Activated gamma-delta T cell (primary cell): Measurements from ENCODE around the gene VWA3A.
"Not testable (repeated sequence)": the region's sequence is repeated elsewhere in the genome, so short reads cannot be mapped to it uniquely, and the experiment has no call there.

Experiments
- DNase-seq: peaks from one replicate; lab custom pipeline; 2025; lab: John Stamatoyannopoulos, UW

VWA3A gene

DNA sequence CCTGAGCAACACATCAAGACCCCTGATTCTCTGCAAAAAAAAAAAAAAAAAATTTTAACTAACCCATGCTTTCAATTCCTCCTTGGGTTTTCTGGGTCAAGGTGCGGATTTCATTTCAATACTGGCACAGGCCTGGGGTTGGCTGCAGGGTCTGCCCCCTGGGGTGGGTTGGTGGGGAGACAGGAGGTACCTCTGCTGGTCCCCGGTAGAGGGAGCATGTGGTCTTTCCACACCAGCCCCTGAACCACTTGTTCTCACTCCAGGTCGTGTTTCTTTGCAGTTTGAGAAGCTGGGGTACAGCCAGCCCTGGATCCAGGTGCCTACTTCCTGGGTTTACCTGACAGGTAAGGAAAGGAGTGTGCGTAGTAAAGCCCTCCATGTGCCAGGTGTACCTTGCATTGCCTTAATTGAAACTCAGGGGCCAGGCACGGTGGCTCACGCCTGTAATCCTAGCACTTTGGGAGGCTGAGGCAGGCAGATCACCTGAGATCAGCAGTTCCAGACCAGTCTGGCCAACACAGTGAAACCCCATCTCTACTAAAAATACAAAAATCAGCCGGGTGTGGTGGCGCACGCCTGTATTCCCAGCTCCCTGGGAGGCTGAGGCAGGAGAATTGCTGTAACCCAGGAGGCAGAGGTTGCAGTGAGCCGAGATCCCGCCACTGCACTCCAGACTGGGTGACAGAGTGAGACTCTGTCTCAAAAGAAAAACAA is 91.7 kb downstream of the VWA3A start:
- no peak for DNase-seq

DNA sequence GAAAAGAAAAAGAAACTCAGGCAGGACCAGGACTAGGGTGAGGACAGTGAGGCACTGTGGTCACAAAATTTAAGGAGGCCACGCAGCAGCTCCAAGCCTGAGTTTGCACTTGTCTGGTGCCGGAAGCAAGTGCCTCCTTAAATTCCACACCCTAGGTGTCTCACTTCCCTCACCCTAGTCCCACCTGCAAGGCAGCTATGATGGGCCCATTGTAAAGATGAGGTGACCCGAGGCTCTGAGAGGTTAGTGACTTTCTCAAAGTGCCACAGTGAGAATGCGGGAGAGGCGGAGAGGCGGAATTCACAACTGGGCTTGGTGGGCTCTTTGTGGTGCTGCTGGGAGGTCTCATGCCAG is 92.3 kb downstream of the VWA3A start:
- no peak for DNase-seq

DNA sequence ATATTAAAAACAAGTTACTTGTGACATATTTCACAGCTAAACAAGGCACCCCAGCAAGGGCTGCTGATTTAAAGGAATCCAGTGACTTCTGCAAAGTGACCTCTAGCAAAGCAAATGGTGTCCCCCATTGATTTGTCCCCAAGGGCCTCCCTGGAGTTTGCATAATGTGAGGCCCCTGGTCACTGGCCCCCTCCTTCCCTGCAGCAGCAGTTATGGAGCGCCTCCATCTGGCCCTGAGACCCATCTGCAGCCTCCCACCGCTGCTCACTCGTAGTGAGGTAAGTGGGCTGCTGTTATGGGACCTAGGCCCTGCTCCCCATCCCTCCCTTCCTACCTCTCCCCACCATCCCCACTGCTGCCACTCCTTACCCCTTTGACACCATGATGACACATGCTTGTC is 94.2 kb downstream of the VWA3A start:
- DNase-seq, result no peak

DNA sequence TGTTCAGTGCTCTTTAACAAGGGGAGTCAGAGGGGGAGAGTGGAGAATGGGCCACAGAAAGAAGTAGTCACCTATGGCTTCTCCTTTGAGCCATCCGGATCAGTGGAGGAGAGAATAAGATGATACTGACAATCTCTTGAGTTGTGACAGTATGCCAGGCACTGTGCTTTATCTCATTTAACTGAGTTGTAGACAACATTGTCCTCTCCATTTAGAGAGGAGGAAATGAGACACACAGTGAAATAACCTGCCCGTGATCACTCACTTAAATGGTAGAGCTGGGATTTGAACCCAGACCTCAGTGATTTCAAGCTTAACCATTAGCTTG is 95.9 kb downstream of the VWA3A start:
- no peak for DNase-seq

DNA sequence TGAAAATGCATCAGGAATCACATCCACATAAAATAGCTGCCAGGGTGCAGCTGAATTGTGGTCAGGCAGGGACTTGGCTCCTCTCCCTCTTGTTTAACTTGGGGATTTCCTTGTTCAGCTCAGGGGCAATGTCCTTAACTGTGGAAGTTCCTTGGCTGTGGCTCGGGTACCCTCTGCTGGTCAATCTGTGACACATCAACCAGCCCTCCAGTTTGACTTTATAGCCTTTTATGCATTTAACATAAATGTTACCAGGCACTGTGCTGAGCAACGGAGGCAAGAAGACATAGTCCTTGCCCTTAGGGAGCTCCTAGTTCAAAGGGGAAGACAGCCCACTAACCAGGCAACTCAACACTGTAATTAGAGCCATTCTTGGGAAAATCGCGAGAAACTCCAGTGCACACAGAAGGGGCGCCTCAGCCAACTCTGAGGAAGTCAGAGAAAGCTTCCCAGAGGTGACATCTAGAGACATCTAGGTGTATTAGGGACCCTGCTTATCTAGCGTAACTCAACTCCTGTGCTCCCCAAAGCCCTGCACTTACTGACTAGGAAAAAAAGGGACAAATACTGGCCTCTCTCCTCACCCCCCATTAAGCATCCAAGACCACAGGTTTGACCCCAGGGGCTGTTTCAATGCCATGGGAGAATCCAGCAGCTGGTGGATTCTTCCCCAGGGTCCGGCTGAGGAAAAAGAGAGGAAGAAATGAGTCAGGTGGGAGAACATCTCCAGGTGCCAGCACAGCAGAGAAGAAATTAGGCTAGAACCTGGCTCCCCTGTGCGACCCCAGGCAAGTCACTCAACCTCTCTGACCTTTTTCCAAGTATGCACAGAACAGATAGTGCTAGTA is 96.5 kb downstream of the VWA3A start:
- no peak for DNase-seq

DNA sequence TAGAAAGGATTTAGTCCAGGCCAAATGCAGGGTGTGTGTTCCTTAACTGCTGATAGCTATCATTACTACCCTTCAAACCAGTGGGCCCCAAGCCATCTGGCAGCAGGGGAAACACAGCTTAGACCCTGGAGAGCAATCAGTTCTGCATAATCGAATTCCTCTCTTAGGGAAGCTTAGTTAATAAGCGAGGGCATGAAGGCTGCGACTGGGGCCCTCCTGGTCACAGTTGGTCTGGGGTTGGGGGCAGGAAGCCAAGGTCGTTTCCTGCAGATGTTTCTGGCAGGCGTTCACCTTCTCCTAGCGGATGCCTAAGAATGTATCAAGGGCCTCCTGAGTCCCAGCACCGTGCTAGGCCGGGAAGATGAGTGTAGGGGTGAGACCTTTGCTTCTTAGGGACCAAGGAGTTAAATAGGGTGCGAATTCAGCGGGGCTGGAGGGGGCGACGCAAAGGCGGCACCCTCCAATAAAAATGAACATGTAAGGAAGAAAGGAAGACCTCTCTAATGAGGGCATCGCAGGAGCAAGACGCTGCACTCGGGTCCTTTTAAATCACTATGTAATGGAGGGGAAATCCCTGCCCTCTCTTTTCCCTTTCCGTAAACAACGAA is 97.2 kb downstream of the VWA3A start:
- DNase-seq, result no peak

DNA sequence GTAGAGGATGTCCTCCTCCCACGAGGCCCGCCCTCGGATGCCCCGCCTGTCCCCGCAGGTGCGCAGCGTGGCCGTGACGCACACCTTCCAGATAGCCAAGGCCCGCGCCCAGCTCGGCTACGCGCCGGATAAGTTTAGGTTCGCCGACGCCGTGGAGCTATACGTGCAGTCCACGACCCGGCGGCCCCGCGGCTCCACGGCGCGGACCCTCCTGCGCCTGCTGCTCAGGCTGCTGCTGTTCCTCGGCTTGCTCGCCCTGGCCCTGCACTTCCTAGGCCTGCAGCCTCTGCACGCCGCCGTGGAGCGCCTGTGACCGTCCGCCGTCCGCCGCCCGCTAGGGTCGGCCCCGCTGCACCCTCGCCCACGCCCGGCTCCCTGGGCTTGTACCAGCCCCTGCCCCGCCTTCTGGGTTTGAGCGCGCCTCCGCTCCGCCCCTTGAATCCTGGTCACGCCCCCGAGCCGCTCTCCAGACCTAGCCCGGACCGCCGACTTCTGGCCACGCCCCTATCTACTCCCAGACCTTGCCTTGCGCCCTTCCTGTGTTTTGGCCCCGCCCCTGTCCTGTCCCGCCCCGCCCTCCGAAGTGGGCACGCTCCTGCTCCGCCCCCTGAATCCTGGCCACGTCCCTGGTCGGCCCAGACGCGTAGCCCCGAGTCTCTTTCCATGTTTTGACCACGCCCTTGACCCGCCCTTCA is 97.9 kb downstream of the VWA3A start:
- DNase-seq, result peak; percentile 89

DNA sequence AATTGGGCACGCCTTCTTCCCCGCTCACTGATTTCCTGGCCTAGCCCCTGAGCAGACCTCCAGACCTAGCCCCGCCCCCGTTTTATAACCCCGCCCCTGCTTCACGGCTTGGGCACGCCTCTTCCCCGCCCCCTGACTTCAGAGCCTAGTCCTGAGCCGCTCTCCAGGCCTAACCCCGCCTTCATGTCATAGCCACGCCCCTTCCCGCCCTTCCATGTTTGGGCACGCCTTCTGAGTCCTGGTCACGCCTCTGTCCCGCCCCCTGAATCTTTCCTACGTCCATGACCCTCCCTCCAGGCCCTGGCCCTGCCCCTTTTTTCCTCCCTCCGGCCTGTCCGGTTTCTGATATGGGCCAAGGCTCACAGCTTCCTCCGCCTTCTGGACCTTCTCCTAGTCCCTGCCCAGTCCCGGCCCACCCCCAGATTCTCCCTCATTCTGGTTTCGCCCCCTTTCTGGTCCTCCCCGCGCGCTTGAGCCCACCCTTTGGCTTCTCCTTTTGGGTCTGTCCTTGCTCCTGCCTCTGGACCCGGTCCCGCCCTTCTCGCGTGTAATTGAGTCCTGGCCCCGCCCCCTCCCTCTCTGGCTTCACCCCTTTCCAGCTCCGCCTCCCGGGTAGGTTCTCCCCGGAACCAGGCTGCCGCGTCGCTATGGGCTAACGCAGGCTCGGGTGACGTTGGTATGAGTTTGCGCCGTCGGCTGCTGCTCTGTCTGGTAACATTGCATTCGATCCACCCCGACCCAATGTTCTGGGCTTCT is 98.6 kb downstream of the VWA3A start:
- DNase-seq, result peak; percentile 89

DNA sequence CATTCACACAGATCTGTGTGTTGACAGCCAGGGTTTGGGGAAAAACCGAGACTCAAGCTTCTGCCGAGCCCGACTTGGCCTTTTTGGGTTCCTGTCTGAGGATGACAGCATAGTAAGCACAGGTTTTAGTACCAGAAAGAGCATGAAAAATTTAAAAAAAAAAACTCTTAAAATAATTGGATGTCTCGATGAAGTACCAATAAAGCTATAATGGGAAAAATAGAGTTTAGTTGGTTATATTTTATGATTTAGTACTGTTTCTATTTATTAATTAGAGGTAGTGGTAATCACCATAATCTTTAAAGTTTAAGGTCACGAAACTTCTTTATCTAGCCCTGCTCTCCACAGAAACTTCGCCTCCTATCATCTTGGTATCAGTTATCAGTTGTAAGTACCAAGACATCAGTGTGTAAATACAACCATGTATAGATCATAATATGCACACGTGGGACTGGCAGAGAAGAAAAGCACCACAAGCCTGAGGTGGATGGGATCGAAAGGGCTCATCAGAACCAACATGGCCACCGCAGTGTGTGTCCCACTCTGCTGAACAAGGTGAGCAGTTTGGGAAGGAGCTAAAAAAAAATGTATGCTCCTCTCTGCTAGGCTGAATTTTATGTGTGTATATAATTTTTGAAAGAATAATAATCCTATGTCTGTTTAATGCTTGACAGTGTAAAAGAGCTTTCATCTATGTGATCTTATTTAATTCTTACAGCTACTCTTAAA is 99.4 kb downstream of the VWA3A start:
- no peak for DNase-seq

DNA sequence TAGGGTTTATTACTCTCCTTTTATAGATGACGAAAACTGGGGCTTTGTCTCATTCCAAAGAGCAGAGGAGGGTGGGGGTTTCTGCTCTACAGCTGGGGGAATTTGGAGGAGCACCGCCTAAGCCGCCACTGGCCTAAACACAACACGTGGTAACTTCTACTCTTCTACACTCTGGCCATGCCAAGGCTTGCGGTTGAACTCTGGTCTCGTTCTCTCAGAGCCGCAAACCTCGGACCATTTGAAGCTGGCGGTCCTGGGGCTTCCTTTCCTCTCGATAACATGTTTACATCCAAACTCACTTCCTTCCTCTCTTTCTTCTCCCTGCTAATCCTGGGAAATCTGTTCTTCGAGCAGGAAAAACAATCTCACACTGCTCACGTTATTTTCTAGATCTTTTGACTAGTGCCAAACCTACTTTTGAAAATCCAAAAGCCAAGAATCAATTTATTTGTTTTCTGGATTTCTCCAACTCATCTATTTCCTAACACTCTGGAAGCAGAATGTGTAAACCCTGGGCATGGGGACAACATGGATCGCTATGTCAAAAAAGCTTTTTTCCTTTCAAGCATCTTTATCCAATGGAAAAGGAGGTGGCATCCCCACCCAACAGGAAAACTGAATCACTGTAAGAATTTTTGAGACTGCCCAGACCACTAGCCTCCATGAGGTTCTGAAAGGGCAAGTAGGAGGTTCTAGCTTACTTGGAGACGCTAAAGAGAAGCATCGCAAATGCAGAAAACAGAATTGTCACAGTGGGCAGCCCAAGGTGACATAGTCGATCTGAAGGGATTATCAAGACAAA is 100.1 kb downstream of the VWA3A start:
- DNase-seq, result no peak

DNA sequence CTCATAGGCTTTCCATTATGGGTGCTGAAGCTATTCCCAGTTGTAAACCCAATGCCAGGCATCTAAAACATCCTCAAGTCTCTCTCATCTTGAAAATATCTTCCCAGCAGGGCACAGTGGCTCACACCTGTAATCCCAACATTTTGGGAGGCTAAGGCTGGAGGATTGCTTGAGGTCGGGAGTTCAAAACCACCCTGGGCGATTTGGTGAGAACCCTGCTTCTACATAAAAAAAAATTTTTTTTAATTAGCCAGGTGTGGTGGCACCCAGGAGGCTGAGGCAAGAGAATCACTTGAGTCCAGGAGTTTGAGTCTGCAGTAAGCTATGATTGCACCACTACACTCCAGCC is 100.7 kb downstream of the VWA3A start:
- DNase-seq, result no peak

DNA sequence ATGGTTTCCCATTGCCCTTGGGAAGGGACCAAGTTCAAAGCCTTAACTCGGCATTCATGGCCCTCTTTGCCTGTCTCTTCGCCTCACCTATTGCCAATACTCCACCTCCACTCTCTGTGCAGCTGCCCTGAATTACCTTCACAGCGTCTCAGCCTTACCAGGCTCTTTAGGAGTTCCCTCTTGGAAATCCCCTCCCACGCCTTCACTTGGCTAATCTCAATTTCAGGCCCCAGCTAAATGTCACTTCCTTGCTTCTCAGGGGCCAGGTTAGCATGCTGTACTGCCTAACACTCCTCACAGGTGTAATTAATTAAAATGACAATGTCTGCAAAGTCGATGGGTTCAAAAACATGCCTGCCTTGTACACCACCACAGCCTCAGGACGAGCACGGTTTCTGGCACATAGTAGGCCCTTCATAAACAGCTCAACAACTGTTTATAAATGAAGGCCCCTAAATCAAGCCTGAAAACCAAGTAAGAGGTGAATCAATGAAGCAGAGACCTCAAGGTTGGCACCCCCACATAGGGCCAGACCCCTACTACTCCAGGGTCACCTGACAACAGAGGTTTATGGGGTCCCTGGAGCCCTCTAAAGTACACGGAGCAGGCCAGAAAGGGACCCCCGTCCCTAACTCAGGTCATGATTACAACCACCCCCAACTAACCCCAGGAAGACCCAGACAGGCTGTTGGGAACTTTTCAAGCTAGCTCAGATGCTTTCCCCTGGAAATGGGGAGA is 102.5 kb downstream of the VWA3A start:
- no peak for DNase-seq

DNA sequence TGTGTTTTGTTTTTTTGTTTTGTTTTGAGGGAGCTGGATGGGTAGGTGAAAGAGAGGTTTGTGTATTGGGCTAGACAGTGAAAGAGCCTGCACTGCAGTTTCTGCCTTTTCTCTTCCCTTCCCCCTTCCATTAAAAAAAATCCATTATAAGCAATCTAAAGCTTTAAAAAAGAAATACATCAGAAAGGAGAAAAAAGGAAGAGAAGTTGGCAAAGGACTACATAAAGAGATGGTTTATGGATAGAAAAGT is 103.0 kb downstream of the VWA3A start:
- no peak for DNase-seq

DNA sequence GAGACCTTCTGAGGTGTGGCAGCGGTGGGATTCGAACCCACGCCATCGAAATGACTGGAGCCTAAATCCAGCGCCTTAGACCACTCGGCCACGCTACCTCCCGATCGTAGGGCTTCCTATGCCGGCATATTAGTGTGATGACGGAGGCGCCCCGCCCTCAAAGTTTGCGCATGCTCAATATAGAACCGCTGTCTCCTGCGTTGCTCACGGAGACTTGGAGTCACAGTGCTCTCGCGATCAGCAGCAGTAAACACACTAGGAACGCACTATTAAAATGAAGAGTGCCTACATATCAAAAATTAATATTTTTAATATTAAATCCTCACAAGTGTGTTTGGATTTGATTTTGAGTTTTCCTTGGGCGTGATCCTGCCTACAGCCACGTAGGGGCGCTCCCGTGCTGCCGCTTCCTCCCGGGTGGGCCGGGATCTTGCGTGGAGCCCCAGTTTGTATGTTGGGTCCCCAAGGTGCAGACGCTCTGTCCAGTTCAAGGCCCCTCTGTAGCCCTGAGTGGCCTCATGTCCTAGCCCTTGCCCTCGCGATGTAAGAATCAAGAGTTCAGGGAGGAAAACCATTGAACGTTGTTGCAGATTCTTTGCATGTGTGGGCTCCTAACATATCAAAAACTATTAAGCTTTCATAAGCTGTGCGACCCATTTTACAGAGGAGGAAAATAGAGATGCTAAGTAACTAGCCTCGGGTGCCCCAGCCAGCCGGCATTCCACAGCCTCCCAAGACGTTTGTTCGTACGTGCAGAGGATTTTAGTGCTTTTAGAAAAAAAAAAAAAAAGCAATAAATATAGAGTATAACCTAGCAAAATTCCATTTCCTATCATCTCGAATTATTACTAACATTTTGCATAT is 103.6 kb downstream of the VWA3A start:
- DNase-seq, result peak; percentile 36

DNA sequence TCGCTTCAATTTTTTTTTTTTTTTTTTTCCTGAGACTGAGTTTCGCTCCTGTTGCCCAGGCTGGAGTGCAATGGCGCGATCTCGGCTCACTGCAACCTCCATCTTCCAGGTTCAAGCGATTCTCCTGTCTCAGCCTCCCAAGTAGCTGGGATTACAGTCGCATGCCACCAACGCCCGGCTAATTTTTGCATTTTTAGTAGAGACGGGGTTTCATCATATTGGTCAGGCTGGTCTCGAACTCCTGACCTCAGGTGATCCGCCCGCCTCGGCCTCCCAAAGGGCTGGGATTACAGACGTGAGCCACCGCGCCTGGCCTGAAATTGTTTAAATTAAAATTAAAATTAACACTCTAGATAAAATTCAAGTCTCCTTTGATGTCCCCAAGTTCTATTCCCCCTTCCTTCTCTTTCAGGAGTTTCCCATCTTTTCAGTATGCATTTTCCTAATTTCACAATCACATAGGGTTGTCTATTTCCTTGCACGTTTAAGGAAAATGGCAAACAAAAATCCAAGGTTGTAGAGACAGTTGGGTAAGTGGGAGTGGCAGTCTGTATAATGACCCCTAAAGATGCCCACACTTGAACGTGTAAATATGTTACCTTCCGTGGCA is 104.3 kb downstream of the VWA3A start:
- DNase-seq, result not testable (repeated sequence)

DNA sequence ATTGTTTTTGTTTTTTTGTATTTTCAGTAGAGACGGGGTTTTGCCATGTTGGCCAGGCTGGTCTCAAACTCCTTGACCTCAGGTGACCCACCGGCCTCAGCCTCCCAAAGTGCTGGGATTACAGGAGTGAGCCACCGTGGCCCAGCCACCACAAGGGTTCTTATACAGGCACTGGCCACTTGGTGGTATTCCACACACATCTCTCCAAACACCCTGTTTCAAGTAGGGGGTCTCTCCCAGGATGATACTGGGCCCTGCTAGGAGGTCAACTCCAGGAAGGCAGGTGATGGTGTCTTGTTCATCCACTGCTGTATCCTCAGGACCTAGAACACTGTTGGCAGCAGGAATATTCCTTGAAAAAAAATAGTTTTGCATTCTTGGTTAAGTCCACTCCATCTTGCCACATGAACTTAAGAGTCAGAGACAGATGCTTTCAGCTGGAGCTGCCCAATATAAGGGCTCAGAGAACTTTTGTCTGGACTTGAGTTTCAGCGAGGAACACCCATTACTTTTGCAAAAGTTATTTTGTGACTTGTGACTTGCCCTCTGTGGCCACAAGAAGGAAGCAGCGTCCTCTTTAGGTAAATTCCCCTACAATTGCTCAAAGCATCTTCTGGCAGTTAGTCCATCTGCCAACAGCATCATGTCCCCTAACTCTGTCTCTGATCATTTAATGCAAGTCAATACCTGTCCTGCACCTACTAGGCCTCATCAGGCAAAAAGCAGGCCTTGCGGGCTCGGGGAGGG is 106.4 kb downstream of the VWA3A start:
- DNase-seq, result no peak

DNA sequence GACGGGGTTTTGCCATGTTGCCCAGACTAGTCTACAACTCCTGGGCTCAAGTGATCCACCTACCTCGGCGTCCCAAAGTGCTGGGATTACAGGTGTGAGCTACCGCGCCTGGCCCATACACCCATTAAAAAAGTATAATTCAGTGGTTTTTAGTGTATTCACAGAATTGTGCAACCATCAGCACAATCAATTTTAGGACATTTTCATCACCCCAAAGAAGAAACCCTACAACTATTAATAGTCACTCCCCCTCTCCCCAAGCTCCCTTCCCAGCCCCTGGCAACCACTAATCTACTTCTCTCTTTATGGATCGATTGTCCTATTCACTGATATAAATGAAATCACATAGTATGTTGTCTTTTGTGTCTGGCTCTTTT is 109.9 kb downstream of the VWA3A start:
- DNase-seq, result no peak

DNA sequence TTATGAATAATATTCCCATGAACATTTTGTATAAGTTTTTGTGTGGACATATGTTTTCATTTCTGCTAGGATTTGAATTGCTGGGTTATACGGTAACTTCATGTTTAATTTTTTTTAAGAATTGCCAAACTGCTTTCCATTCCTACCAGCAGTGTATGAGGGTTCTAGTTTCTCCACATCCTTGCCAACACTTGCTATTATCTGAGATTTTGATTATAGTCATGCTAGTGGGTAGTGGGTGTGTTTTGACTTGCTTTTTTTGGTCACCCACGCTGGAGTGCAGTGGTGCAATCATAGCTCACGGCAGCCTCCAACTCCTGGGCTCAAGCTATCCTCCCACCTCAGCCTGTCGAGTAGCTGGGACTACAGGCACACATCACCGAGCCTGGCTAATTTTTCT is 110.8 kb downstream of the VWA3A start:
- no peak for DNase-seq
